Activated naive CD4-positive, alpha-beta T cell treated with anti-CD3 and anti-CD28 coated beads, Interleukin-2, amount 10 ng/mL, durations not matched to agents 5 hours and 36 hours (primary cell): ENCODE results near the gene HDX. TPM values are rescaled to one million over a fixed set of nuclear protein-coding genes. Genes with fewer than 3 reads are reported as not detected.

ENCODE experiments used
- total RNA-seq, 2 experiments: library from RNA; stranded (reverse); gene quantifications; one replicate each; pipeline ENCODE4 v1.2.3, GENCODE V29; 2021

Gene HDX
- 1 to 10 TPM; 1.0 to 1.3 TPM for total RNA-seq

GRCh38 chrX:84501798-84502628 is at the start of gene HDX:
TSS of gene HDX (minus strand) at chrX:84502453. CDS start at chrX:84475397, 27,056 bp downstream.

